Stimulated activated CD8-positive, alpha-beta memory T cell treated with anti-CD3 and anti-CD28 coated beads, Interleukin-4, amount 100 ng/mL, for 1 hour (primary cell): ENCODE measurements around the gene RAB5IF.
"Not testable (repeated sequence)": the region's sequence is repeated elsewhere in the genome, so short reads cannot be mapped to it uniquely, and the experiment has no call there.

Experiments
- DNase-seq, 2 donors: peaks; one replicate each; pipeline ENCODE4 v3.0.0-alpha.2; 2020; ENCODE audit warnings: low read depth in 2 of 2, low spot score in 1 of 2

The RAB5IF gene, protein sequence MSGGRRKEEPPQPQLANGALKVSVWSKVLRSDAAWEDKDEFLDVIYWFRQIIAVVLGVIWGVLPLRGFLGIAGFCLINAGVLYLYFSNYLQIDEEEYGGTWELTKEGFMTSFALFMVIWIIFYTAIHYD

DNA sequence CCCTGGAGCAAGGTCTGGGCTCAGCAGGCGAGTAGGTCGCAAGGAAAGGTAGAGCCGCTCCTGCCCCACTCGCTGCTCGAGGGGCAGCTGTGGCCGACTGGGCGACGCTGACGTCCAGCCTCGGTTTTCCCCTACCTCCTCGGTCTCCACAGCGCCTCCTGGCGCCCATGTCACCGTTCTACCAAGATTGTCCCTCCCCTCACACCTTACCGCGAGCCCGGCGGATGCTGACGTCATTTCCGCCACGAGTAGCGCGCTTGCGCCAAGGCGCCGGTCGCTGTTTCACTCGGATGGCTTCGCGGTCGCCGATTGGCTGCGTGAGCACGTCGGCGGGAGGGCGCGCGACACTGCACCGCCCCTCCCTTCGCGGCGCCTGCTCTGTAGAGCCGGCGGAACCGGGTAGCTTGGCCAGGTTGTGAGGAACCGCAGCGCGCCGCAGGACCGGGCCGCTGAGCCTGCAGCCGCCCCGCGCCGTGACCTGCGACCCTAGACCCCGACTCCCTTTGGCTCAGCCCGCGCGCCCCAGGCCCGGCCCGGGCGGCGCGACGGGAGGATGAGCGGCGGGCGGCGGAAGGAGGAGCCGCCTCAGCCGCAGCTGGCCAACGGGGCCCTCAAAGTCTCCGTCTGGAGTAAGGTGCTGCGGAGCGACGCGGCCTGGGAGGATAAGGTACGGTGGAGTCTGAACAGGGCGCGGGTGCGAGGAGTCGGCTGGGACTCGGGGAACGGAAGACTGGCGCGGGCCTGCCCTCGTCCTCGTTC, at the start of gene RAB5IF:
Gene RAB5IF (plus strand): TSS at position 381 of the 759 bp plus-strand sequence. CDS start 173 bp downstream, at position 554.
- DNase-seq: peak; percentile 97 to 99

DNA sequence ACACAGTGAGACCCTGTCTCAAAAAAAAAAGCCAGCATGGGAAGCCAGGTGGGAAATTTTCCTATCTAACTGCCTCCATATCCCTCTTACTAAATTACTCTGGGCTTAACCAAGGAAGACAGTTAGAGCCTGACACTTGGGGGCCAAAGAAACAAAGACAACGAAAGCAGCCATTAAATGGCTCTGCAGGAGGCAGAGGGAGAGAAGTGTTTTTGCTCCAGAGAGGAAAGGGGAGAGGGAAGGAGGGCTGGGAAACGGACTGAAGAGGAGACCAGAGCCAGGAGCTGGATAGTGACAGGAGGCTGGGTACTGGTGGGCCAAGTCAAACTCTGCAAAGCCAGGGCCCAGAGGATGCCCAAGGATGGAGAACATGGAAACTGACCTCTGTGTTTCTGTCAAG, 42.9 kb upstream of the RAB5IF start:
- DNase-seq: no peak

DNA sequence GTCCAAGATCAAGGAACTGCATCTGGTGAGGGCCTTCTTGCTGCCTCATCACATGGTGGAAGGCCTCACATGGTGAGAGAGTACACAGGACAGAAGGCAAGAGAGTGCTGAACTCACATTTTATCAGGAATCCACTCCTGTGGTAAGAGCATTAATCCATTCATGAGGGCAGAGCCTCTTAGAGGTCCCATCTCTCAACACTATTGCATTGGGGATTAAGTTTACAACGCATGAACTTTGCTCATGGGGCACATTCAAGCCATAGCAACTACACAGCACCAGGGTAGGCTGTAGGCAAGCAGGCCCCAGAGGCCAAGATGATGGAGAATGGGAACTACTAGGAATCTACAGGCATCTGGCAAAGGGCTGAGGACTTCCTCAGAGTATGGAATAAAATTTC, 42.2 kb upstream of the RAB5IF start:
- no peak for DNase-seq

DNA sequence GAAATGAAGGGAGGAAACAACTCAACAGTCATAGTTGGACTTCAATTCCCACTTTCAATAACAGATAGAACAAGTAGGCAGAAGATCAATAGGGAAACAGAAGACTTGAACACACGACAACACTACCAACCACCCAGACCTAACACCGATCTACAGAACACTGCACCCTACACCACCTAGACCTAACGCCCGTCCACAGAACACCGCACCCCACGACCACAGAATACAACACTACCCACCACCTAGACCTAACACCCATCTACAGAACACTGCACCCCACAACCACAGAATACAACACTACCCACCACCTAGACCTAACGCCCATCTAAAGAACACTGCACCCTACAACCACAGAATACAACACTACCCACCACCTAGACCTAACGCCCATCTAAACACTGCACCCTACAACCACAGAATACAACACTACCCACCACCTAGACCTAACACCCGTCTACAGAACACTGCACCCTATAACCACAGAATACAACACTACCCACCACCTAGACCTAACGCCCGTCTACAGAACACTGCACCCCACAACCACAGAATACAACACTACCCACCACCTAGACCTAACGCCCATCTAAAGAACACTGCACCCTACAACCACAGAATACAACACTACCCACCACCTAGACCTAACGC, 41.4 kb upstream of the RAB5IF start:
- DNase-seq: not testable (repeated sequence)

DNA sequence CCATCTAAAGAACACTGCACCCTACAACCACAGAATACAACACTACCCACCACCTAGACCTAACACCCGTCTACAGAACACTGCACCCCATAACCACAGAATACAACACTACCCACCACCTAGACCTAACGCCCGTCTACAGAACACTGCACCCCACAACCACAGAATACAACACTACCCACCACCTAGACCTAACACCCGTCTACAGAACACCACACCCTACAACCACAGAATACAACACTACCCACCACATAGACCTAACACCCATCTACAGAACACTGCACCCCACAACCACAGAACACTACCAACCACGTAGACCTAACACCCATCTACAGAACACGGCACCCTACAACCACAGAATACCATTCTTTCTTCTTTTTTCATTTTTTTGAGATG, 40.9 kb upstream of the RAB5IF start:
- DNase-seq: not testable (repeated sequence)

DNA sequence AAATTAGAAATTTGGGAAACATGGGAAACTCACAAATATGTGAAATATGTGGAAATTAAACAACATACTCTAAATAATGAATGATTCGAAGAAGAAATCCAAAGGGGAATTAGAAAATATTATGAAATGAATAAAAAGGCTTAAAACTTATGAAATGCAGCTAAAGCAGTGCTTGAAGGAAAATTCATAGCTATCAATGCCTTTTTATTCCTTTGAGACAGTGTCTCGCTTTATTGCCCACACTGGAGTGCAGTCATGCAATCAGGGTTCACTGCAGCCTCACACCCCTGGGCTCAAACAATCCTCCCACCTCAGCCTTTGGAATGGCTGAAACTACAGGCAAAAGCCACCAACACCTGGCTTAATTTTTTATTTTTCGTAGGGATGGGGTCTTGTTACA, 40.1 kb upstream of the RAB5IF start:
- no peak for DNase-seq

DNA sequence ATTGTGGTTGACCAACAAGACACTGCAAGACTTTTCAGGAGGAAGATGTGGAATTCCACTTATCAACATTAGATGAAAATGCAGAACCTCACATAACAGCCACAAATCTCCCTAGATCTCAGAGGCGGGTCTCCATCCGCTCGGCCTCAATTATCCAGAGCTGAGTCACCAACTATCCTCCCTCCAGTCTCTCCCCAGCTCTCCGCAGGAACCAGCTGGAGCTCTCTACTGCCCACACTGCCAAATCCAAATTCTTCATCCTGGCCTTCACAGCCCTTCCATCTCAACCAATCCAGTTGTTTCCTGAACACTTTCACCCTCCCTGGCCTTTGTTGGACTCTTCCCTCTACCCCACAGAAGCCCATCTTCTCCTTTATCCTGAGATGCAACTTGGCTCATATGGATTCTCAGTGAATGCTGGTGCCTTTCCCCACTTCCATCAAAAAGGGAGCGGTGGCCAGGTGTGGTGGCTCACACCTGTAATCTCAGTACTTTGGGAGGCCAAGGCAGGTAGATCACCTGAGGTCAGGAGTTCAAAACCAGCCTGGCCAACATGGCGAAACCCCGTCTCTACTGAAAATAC, 35.6 kb upstream of the RAB5IF start:
- DNase-seq: no peak

DNA sequence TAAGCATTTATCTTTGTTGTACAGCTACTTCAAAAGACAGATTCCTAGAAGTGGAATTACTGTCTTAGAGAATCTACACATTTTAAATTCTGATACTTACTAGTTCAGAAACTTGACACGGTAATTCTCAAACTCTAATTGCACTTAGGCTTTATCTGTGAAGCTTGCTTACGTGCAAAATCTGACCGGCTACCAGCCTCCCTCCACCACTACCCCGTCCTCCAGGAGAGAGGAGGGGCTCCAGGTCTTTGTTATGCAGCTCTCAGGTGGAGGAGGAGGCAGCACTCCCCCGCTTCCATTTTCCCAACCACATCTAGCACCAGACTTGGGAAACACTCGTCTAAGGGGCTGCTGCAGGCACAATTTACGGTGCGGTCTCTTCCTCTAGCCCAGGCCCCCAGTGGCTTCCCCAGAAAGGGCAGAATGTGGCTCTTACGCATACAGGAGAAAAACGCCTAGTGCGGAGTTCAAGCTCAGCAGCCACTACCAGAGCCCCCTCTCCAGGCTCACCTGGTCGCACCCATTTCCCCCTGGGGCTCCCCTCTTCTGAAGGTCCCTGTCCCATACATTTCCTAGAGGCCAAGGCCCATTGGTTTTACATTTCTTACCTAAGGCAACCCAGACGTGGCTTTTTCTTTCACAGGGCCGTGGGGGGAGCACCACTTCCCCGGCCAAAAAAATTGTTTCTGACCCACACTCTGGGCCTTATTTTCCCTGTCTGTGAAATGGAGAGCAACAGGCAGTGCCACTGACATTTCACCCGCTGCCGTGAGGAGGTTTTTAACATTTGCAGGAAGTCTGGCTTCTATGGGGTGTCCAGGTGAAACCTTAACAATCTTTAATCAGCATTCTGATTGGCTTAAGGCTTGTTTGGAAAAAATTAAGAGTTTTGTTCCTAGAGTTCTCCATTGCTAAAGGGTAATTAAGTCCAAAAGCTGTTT, 33.7 kb upstream of the RAB5IF start:
- DNase-seq: no peak

DNA sequence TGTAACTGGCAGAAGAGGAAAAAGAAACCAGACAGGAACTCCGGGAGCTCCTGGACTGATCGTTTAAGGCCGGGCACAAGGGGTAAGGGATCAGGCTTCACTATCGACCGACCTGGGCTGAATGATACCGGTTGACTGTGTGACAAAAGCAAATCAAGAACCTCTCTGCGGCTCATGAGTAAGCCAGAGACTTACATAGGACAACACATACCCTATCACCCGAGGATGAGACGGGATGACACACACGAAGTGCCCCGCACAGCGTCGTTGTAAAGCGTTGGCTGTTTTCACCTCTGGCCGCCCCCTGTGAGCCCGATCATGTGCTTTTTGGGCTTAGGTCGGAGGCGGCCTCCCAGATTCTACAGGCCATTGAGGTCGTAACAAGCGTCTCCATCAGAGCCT, 32.9 kb upstream of the RAB5IF start:
- no peak for DNase-seq

DNA sequence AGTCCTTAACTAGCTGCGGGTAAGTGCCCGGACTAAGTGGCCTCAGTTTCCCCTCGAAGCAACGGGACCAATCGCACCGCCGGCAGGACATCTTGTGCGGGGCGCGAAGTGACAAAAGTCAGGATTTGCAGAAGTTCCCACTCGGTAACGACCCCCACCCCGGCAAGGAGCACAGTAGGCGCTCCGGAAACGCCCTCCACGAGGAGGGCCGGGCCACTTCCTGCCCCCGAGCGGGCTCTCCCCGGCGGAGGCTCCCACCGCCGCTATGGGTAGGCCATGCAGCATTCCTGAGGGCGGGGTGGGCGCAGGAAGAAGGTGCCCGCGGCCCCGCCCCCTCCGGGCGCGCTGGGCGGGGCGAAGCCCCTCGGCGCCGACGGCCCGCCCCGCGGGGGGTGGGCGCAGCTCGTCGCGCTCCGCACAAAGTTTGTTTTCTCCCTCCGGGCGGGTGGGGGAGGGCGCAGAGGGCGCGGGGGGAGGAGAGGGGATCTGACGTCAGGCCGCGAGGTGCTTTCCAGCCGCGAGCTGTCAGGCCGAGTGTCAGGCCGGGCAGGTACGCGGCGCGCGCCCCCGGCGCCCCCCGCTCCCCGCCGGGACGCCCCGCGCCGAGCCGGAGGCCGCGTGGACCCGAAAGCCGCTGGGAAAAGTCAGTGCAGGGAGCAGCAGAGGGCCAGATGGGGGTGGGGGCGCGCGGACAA, 32.3 kb upstream of the RAB5IF start, which contains the start of gene TGIF2:
Gene TGIF2 (plus strand): TSS at position 495 of the 695 bp plus-strand sequence. CDS start 5,178 bp downstream, outside the sequence.
- DNase-seq: peak; percentile 77 to 84

DNA sequence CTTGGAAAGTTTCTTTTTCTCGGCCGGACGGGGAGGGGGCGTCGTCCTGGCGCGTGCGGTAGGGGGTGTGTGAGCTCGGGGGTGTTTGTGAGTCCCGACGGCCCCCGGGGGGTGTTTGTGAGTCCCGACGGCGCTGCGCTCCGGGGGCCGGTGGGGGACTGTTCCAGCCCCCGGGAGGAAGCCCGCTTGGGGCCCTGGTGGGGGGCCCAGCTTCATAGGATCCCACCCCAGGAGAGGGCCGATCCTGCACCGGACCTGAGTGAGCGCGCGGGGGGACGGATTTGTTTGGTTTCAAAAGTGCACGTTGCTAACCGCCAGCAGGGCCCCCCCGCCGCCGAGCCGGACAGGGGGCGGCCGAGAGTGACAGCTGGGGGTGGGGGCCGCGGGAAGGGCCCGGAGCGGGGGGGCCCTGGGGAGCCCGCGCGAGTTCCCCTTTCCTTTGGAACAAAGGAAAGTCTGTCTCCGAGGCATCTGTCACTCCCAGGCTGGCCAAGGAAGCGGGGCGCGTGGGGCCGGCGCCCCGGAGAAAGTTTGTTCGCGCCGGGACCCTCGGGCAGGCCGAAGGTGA, 31.7 kb upstream of the RAB5IF start:
- no peak for DNase-seq

DNA sequence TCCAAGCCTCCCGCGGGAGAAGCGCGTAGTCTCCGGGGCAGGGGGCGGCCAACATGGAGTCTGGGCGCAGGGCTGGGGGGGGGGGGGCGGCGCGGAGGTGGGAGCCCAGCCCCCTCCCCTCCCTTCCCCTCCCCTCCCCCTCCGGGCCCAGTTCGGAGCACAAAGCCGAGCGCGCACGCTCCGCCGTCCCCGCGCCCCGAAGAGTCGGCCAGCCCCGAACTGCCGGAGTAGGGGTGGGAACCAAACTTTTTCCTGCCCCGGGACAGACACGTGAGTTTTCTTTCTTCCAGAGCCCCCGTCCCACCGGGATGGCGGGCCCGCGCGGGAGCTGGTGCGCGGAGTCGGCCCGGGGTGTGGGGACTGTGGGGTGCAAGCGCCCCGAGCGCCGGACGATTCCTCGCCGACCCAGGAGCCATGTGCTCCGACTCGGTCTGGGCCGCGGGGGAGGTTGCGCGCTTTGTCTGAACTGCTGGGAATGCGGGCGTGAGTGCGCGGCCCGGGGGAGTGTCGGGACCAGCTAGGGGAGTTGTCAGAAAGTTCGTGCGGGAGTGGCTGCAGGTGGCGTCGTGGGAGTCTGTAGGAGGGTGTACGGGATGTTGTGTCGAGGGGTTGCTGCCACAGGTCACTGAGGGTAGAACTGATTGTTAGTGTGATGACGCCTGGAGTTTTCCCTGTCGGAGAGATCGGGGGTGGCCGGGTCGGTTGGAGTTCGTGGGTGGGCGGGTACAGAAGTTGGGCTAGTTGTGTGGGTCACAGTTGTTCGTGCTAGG, 31.0 kb upstream of the RAB5IF start:
- no peak for DNase-seq

DNA sequence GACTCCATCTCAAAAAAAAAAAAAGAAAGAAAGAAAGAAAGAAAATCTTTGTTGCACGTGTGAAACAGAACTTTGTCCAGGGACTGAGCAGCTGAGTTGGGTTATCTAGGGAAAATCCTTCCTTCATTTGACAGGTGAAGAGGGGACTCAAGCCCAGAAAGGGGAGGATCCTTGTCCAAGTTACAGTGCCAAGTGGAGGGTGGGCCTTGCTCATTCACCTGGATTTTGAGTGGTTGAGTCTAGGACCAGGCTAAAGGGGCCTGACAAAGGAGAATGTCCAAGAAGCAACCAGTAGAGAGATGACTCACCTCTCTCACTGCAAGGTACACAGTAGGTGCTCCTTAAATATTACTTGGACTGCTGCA, 29.5 kb upstream of the RAB5IF start:
- DNase-seq: no peak

DNA sequence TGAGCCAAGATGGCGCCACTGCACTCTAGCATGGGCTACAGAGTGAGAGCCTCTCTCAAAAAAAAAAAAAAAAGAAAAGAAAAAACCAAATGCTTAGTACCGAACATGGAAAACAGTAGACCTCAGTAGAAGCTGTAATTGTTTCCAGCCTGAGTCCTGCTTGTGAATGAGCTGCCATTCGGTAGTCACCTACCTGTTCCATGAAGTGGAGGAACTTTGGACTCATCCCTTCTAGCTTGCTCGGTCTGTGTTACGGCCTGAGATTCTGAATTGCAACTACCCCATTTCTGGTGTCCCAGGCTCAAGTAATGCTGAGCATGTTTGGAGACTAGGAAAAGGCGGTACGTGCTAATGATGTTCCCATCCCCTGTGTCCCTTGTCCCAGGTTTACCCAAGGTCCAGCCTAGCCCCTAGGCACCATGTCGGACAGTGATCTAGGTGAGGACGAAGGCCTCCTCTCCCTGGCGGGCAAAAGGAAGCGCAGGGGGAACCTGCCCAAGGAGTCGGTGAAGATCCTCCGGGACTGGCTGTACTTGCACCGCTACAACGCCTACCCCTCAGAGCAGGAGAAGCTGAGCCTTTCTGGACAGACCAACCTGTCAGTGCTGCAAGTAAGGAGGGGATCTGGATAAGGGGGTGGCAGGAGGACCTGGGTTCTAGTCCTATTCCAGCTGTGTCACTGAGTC, 27.1 kb upstream of the RAB5IF start:
- DNase-seq: no peak

DNA sequence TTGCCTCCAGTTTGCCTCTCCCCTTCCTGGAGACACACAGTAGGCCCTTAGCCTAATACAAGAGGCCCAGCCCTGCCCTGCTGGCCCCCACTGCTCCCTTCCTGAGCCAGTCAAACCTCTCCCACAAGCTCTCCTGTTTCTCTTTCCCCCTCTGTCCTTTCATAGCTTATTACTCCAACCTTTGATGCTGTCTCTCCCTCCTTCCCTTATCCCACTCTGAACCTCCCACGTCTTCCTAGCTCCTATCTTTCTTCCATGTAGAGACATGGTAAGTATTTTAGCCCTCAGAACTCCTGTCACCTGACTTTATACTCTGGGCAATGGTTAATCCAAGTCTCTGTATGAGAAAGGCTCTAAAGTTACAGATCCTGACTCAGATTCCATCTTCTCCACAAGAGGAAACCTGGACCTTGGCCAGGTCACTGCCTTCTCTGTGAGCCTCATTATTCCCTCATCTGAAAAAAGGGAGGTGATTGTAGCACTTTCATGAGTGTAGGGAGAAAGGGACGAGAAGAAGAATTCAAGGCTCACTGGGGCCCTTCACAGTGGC, 25.5 kb upstream of the RAB5IF start:
- no peak for DNase-seq

DNA sequence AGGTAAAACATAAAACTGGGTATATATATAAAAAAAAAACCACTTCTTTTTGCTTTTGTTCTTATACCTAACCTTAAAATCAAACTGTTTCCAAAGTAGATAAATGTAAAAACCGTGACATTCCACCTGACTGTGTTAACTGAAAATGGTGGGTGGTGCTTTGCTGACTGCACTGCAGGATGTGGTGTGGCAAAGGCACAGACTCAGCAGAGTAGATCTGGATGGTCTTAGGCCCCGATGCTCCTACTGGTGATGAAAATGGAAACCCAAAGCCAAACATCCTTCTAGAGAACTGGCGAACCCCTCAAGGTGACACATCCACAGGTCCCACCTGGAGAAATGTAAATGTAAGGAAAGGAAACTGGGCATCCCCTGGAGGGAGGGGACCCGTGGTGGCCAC, 23.3 kb upstream of the RAB5IF start:
- no peak for DNase-seq

DNA sequence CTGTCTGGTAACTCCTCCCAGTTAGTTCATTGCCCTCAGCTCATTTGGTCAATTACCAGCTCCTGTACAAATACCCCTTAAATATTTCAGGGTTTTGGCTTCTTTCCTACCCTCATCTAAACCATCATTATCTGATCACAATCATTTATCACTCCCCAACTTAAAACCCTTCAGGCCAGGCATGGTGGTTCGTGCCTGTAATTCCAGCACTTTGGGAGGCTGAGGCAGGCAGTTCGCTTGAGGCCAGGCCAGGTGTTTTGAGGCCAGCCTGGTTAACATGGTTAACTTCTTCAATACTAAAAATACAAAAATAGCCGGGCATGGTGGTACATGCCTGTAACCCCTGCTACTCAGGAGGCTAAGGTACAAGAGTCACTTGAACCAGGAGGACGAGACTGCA, 22.8 kb upstream of the RAB5IF start:
- DNase-seq: no peak

DNA sequence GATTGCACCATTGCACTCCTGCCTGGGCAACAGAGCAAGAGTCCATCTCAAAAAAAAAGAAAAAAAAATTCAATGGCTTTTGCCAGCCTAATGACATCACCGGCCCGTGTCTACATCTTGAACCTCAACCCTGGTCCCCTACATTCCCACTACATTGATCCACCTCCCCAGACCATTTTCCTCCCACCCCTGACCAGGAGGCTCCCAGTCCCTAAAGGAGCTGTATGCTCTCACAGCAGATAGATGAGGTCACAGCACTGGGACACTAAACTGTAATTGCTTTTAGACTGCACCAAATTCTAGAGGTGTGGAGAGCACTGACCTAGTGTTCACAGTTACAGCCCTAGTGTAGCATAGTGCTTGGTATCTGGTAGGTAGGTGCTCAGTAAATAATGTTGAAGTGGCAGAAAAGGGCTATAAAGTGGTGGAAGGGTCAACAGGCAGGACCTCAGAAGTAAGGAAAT, 21.5 kb upstream of the RAB5IF start:
- DNase-seq: no peak
